Esophagus muscularis mucosa (tissue), 4 donors: ENCODE measurements around the gene ENTPD8. TPM values are rescaled to one million over a fixed set of nuclear protein-coding genes. Genes with fewer than 3 reads are reported as not detected.
"Not testable (repeated sequence)": the region's sequence is repeated elsewhere in the genome, so short reads cannot be mapped to it uniquely, and the experiment has no call there.

Source experiments
- DNase-seq: peaks from one replicate; pipeline ENCODE4 v3.0.0-alpha.2; 2017; ENCODE audit errors: extremely low spot score
- H3K27ac ChIP-seq, 4 donors: fragments of 200-600 bp; sonication (generic); replicated peaks in 1 of 4; 1 replicate in 3 of 4; 2 replicates in 1 of 4; pipeline ENCODE4 v1.5.1; 2016 to 2019; ENCODE audit warnings: mild to moderate bottlenecking in 1 of 4
- H3K27me3 ChIP-seq, 4 donors: fragments of 200-600 bp; sonication (generic); one replicate each; pipeline versions ENCODE4 v1.5.1 to v1.6.0; 2016 to 2019
- H3K36me3 ChIP-seq, 4 donors: fragments of 200-600 bp; sonication (generic); one replicate each; pipeline ENCODE4 v1.5.1; 2016 to 2019
- H3K4me1 ChIP-seq, 4 donors: fragments of 200-600 bp; sonication (generic); one replicate each; pipeline ENCODE4 v1.5.1; 2016 to 2019
- H3K4me3 ChIP-seq, 4 donors: fragments of 200-600 bp; sonication (generic); 1 replicate in 2 of 4; 2 replicates in 2 of 4; pipeline ENCODE4 v1.5.1; 2016 to 2019; ENCODE audit warnings: mild to moderate bottlenecking in 4 of 4, moderate library complexity in 1 of 4
- H3K9me3 ChIP-seq, 4 donors: fragments of 200-600 bp; sonication (generic); 1 replicate in 3 of 4; 2 replicates in 1 of 4; pipeline ENCODE4 v1.5.1; 2016 to 2019
- EP300 ChIP-seq: sonication (generic); formaldehyde crosslinking; IDR thresholded peaks from one replicate; pipeline ENCODE4 v1.6.1; 2017; ENCODE audit warnings: antibody characterized with exemption
- POLR2A ChIP-seq: fragments of 450-650 bp; IDR thresholded peaks from one replicate; pipeline ENCODE4 v1.6.1; 2017; ENCODE audit warnings: antibody characterized with exemption, moderate library complexity, mild to moderate bottlenecking, low read depth
- POLR2AphosphoS5 ChIP-seq, 2 donors: sonication (generic); formaldehyde crosslinking; IDR thresholded peaks; one replicate each; pipeline ENCODE4 v1.6.1; 2017; ENCODE audit warnings: antibody characterized with exemption in 2 of 2
- WGBS: methylation state at CpG from one replicate; pipeline ENCODE4 v1.1.5; 2018; 5-methylcytosine and 5-hydroxymethylcytosine counted together
- intact Hi-C: fragments of 100-400 bp; cut with DNase I; formaldehyde crosslinking; loops from one replicate; pipeline ENCODE4 v1.15.1; 2023
- total RNA-seq, 4 donors: library from RNA; depleted of rRNA; stranded (reverse); fragments of >200 nt; gene quantifications; one replicate each; pipeline versions ENCODE4 v1.1.0 to v1.2.1, GENCODE V29; 2016
- TF ChIP-seq, protein P1 (sequence below), 3 experiments: fragments of 200-600 bp in 2 of 3; fragments of 450-650 bp in 1 of 3; sonication (generic) in 2 of 3; IDR thresholded peaks; one replicate each; pipeline ENCODE4 v1.5.1; 2017 to 2019; ENCODE audit warnings: antibody characterized with exemption in 3 of 3, mild to moderate bottlenecking in 2 of 3, moderate library complexity in 1 of 3

ENTPD8 gene
- total RNA-seq, 4 donors from 2014 or later, result not detected

- Histone ChIP-seq H3K4me3 (no peak overlapping the region), H3K27ac (no peak overlapping the region), H3K36me3 (peaks cover 6 to 55% (median 51%) of the 10 kb centered on the region in 4 donors), H3K4me1 (peaks cover 14 to 37% (median 36%) of the 10 kb centered on the region in 4 donors), H3K9me3 (no peaks in the 10 kb centered on the region), H3K27me3 (no peaks in the 10 kb centered on the region)
- 91% methylated on average over 13 of the region's 17 CpGs for WGBS
- DNase-seq, result no peak
- TF ChIP-seq, protein P1, sequence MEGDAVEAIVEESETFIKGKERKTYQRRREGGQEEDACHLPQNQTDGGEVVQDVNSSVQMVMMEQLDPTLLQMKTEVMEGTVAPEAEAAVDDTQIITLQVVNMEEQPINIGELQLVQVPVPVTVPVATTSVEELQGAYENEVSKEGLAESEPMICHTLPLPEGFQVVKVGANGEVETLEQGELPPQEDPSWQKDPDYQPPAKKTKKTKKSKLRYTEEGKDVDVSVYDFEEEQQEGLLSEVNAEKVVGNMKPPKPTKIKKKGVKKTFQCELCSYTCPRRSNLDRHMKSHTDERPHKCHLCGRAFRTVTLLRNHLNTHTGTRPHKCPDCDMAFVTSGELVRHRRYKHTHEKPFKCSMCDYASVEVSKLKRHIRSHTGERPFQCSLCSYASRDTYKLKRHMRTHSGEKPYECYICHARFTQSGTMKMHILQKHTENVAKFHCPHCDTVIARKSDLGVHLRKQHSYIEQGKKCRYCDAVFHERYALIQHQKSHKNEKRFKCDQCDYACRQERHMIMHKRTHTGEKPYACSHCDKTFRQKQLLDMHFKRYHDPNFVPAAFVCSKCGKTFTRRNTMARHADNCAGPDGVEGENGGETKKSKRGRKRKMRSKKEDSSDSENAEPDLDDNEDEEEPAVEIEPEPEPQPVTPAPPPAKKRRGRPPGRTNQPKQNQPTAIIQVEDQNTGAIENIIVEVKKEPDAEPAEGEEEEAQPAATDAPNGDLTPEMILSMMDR (IDR thresholded peaks at IDR 0.05), result no peak
- no peak for TF ChIP-seq POLR2AphosphoS5 (IDR thresholded peaks at IDR 0.05)
- TF ChIP-seq EP300, result no peak
- TF ChIP-seq POLR2A, result no peak
- intact Hi-C loops, result no loop called here
These were observed 11.0 kb upstream of the ENTPD8 start for GRCh38 chr9:137452006-137452760.

DNA sequence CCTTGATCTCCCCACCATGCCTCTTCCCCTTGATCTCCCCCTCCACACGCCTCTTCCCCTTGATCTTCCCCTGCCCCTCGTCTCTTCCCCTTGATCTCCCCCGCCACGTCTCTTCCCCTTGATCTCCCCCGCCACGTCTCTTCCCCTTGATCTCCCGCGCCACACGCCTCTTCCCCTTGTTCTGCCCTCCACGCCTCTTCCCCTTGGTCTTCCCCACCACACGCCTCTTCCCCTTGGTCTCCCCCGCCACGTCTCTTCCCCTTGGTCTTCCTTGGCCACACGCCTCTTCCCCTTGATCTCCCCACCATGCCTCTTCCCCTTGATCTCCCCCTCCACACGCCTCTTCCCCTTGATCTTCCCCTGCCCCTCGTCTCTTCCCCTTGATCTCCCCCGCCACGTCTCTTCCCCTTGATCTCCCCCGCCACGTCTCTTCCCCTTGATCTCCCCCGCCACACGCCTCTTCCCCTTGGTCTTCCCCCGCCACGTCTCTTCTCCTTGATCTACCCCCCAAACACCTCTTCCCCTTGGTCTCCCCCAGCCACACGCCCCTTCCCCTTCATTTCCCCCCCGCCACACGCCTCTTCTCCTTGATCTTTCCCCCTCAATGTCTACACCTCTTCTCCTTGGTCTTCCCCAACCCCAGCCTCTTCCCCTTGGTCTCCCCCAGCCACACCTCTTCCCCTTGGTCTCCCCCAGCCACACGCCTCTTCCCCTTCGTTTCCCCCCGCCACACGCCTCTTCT, 10.3 kb upstream of the ENTPD8 start:
- H3K27me3 ChIP-seq, intact Hi-C loops, H3K4me3 ChIP-seq, H3K9me3 ChIP-seq, H3K27ac ChIP-seq, DNase-seq: not testable (repeated sequence)
- 91% methylated on average over 7 of the region's 31 CpGs for WGBS
- Histone ChIP-seq H3K4me1 (peaks cover 14 to 30% (median 28%) of the 10 kb centered on the region in 4 donors), H3K36me3 (peaks cover 6 to 50% (median 45%) of the 10 kb centered on the region in 4 donors)

DNA sequence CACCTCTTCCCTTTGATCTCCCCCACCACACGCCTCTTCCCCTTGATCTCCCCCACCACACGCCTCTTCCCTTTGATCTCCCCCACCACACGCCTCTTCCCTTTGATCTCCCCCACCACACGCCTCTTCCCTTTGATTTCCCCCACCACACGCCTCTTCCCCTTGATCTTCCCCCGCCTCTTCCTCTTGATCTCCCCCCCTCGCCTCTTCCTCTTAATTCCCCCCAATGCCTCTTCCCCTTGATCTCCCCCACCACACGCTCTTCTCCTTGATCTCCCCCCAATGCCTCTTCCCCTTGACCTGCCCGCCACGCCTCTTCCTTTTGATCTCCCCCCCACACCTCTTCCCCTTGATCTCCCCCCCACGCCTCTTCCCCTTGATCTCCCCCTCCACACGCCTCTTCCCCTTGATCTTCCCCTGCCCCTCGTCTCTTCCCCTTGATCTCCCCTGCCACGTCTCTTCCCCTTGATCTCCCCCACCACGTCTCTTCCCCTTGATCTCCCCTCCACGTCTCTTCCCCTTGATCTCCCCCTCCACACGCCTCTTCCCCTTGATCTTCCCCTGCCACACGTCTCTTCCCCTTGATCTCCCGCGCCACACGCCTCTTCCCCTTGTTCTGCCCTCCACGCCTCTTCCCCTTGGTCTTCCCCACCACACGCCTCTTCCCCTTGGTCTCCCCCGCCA, 9.5 kb upstream of the ENTPD8 start:
- H3K36me3 ChIP-seq, result peaks cover 6 to 43% (median 39%) of the 10 kb centered on the region in 4 donors
- intact Hi-C loops, H3K9me3 ChIP-seq, H3K27me3 ChIP-seq, H3K27ac ChIP-seq, DNase-seq, H3K4me3 ChIP-seq: not testable (repeated sequence)
- WGBS, result 81% methylated on average over 22 of the region's 24 CpGs
- peaks cover 14 to 29% (median 26%) of the 10 kb centered on the region in 4 donors for H3K4me1 ChIP-seq

GRCh38 chr9:137449931-137450538, 8.9 kb upstream of the ENTPD8 start:
- H3K27ac ChIP-seq, result no peak overlapping the region
- peaks cover 0 to 10% (median 0%) of the 10 kb centered on the region in 4 donors for H3K27me3 ChIP-seq
- H3K36me3 ChIP-seq, result peaks cover 6 to 38% (median 33%) of the 10 kb centered on the region in 4 donors
- TF ChIP-seq POLR2AphosphoS5 (IDR thresholded peaks at IDR 0.05) (no peak), EP300 (no peak), POLR2A (no peak)
- TF ChIP-seq, protein P1 (IDR thresholded peaks at IDR 0.05), result no peak
- 83% methylated on average over 16 of the region's 18 CpGs for WGBS
- H3K9me3 ChIP-seq, result no peaks in the 10 kb centered on the region
- H3K4me1 ChIP-seq, result peaks cover 10 to 29% (median 23%) of the 10 kb centered on the region in 4 donors
- no peak for DNase-seq
- intact Hi-C loops, result no loop called here
- H3K4me3 ChIP-seq, result no peak overlapping the region

DNA sequence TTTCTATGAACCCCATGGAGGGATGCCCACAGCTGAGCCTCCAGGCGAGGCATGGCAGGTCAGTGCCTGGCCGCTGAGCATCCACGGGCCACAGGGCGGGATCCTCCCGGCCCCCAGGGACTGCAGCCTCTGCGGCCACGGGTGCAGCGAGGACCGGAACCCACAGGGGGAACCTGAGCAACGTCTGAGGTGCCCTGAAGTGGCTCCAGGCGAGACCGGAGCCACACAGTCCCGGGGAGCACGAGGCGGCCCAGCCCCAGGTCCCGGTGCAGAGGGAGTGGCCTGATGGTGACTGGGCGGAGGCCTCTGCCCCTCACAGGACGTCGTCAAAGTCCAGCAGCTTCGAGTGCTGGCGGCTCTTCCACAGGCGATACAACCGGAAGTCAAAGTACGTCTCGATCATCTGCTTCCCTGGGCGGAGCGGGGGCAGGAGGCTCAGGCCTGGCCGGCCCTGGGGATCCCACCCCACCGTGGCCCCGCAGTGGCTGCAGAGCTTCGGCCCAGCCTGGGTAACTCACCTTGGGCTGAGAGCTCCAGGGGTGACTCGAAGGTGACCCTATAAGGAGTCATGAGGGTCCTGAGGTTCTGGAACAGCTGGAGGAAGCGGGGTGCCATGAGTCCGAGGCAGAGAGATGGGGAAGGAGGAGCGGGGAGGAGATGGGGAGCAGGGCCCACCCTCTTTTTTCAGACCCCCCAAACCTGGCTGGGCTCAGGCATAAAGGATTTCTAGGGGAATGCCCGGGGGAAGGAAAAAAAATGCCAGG, 8.1 kb upstream of the ENTPD8 start:
- intact Hi-C loops, result no loop called here
- peaks cover 0 to 16% (median 0%) of the 10 kb centered on the region in 4 donors for H3K27me3 ChIP-seq
- 90% methylated on average over 14 of the region's 36 CpGs for WGBS
- DNase-seq, result no peak
- H3K27ac ChIP-seq, result no peak overlapping the region
- peaks cover 6 to 35% (median 30%) of the 10 kb centered on the region in 4 donors for H3K36me3 ChIP-seq
- H3K9me3 ChIP-seq, result no peaks in the 10 kb centered on the region
- H3K4me3 ChIP-seq, result no peak overlapping the region
- H3K4me1 ChIP-seq, result peaks cover 2 to 23% (median 16%) of the 10 kb centered on the region in 4 donors
- TF ChIP-seq, protein P1 (IDR thresholded peaks at IDR 0.05), result no peak
- TF ChIP-seq POLR2AphosphoS5 (IDR thresholded peaks at IDR 0.05) (no peak), POLR2A (no peak), EP300 (no peak)
